GM12865 (cell line): ENCODE data around the gene RASSF8.

Source experiments
- DNase-seq: peaks from one replicate; pipeline ENCODE4 v3.0.0; 2010; ENCODE audit warnings: low read depth
- H3K4me3 ChIP-seq: 2 replicates; pipeline ENCODE4 v1.5.1; 2011; ENCODE audit warnings: mild to moderate bottlenecking, low read depth, low read length, control low read depth
- TF ChIP-seq, protein P1 (sequence below): IDR thresholded peaks from 2 replicates; pipeline ENCODE4 v1.5.1; 2011; ENCODE audit warnings: low read length, control low read depth, low read depth, inconsistent platforms; ENCODE audit not compliant: insufficient read depth; ENCODE audit errors: missing control alignments

Gene RASSF8

DNA sequence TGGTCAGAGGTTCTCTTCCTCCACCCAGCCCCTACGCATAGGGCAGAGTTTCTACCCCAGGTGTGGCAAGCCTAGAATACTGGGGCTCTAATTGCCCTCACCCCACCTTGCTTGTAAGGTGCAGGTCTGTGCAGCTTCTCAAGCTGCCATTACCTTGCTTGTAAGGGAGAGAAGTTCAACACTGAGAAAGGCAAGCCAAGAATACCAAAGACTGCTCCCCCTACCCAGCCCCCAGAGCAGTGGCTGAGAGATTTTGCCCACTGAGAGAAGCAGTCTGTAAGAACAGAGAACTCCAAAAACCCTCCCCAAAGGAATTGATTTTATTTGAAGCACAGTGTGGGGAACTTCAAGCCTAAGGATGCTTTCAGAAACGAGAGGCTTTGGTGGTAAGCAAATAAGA is 63.1 kb downstream of the RASSF8 start:
- no peak overlapping the region for H3K4me3 ChIP-seq
- TF ChIP-seq, protein P1, sequence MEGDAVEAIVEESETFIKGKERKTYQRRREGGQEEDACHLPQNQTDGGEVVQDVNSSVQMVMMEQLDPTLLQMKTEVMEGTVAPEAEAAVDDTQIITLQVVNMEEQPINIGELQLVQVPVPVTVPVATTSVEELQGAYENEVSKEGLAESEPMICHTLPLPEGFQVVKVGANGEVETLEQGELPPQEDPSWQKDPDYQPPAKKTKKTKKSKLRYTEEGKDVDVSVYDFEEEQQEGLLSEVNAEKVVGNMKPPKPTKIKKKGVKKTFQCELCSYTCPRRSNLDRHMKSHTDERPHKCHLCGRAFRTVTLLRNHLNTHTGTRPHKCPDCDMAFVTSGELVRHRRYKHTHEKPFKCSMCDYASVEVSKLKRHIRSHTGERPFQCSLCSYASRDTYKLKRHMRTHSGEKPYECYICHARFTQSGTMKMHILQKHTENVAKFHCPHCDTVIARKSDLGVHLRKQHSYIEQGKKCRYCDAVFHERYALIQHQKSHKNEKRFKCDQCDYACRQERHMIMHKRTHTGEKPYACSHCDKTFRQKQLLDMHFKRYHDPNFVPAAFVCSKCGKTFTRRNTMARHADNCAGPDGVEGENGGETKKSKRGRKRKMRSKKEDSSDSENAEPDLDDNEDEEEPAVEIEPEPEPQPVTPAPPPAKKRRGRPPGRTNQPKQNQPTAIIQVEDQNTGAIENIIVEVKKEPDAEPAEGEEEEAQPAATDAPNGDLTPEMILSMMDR, result no peak
- DNase-seq, result no peak

DNA sequence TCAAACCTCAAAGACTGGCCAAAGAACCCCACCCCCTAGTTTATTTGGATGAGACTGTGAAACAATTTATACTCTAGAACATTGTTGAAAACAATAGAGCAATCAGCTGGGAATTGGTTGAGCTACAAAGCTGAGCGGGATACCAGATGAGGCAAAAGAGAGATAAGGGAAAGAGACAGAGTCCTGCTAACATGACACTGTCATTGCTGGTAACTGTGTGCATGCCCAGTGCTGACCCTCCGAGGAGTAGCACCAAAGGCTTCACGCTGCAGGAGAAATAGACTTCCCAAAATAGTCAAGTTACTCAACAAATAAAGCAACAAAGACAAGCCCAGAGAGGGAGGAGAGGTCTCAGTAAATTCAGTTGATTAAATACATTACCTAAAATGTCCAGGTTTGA is 63.6 kb downstream of the RASSF8 start:
- H3K4me3 ChIP-seq, result no peak overlapping the region
- TF ChIP-seq, protein P1, result no peak
- DNase-seq, result no peak

DNA sequence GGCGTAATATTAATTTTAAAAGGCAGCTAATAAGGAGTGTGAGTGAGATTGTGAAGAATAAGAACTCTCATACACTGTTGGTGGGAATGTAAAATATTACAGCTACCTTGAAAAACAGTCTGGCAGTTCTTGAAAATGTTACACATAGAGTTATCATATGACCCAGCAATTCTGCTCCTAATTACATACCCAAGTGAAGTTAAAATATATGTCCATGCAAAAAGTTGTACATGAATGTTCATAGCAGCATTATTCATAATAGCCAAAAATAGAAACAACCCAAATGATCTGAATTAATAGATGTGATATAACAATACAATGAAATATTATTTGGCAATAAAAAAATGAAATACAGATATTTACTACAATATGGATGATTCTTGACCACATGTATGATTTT is 68.2 kb downstream of the RASSF8 start:
- TF ChIP-seq, protein P1, result no peak
- DNase-seq, result no peak

DNA sequence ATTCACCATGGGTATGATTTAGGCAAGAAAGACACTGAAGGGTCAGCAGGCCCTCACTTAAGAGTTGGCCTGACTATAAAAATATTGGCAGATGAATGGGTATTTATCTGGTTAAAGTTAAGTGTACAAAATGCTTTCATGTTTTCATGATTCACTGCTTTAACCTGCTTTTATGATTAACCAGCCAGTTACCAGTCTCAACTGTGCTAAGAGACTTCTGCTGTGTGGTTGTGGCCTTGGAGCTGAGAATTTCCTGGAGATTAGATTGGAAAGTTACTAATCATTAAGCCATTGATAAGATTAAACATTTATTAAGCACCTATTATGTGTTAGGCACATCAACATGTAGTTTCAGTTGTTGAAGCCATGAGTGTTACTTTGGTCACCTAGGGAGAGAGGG is 68.9 kb downstream of the RASSF8 start:
- TF ChIP-seq, protein P1, result no peak
- H3K4me3 ChIP-seq, result no peak overlapping the region
- no peak for DNase-seq

More for the DNA sequence above, 68.2 kb downstream of the RASSF8 start:
- H3K4me3 ChIP-seq, result no peak overlapping the region

DNA sequence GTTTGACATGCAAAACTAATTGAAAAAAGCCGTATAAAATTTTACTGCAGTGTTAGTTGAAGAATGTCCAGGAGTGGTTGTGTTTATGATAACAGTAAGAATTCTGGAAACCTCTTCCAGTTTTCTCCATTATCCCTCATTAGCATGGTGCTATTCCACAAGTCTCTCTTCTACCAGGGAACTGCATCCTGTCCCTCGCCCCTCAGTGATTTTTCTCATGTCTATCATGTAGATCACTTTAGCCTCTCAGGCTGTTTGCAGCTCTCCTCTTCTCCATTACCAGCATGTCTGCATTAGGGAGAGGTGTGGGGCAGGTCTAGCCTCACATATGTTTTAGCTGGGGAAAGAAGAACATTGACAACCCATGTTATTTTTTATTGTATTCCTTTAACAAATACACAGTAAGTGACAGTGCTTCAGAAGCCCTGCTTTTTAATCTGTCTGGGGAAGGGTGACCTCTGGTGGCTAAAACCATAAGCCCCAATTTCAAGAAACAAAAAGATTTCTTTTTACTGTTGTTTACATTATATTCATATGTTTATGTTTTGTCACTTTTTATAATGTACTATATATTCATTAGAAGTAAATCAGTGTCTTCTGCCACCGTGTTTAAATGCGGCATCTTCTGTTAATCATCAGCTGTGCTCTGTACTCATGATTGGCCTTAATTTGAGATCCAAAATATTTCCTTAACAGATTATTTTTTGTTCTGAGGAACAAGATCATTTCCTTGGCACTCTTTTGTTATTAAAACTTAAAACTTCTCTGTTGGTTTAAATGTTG is 70.7 kb downstream of the RASSF8 start:
- peak; percentile 56 for DNase-seq
- H3K4me3 ChIP-seq, result no peak overlapping the region
- TF ChIP-seq, protein P1, result peak; percentile 68

DNA sequence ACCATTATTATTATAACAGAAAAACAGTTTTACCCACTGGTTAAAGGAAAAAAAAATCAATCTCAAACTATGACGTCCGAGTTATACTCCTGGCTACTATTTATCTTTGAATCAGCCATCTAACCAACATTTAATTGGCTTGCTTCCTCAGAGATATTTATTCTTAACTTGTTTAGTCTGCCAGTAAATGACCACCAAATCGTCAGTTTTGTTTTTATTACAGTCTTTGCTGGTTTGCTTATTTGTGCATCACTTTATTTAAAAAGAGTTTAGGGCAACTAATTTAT is 71.2 kb downstream of the RASSF8 start:
- H3K4me3 ChIP-seq, result no peak overlapping the region
- TF ChIP-seq, protein P1, result no peak
- no peak for DNase-seq

DNA sequence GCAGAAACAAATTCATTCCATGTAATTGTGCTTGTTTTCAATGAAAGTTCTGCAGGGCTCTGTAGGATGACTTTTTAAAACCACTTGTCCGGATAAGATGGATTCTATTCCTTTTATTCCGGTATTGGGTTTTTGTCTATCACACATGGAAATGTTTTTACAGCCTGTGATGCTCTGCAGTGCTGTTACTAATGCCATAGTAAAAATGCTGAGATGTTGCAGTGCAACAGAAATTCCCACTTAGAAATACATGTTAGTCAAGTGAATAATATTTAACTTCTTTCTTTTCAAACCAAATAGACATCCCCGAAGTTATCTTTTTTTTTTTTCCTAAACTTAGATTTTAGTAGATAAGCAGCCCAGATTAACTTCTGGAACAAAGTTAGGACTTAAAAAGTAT is 71.9 kb downstream of the RASSF8 start:
- no peak overlapping the region for H3K4me3 ChIP-seq
- TF ChIP-seq, protein P1, result no peak
- no peak for DNase-seq
